Cardiac muscle cell (in vitro differentiated cells and primary cell): Measurements from ENCODE around the gene BTN2A1. TPM values are rescaled to one million over a fixed set of nuclear protein-coding genes. Genes with fewer than 3 reads are reported as not detected.

Experiments used
- DNase-seq, 2 donors: peaks; one replicate each; pipeline versions ENCODE4 v3.0.0 to v3.0.0-alpha.2; 2010 to 2017; ENCODE audit warnings: low read depth in 1 of 2, low spot score in 1 of 2
- H3K27ac ChIP-seq: fragments of 200-600 bp; sonication (generic); 2 replicates; pipeline ENCODE4 v1.5.1; 2016
- H3K27me3 ChIP-seq: fragments of 200-600 bp; sonication (generic); 2 replicates; pipeline ENCODE4 v1.6.0; 2016; ENCODE audit warnings: control low read depth
- H3K36me3 ChIP-seq: fragments of 200-600 bp; sonication (generic); 2 replicates; pipeline ENCODE4 v1.5.1; 2016; ENCODE audit warnings: control low read depth
- H3K4me1 ChIP-seq: fragments of 200-600 bp; sonication (generic); 2 replicates; pipeline ENCODE4 v1.8.1; 2017; ENCODE audit warnings: low read depth, mild to moderate bottlenecking, mixed run types
- H3K4me3 ChIP-seq: fragments of 200-600 bp; sonication (generic); 2 replicates; pipeline ENCODE4 v1.5.1; 2016; ENCODE audit warnings: mild to moderate bottlenecking
- H3K9me3 ChIP-seq: fragments of 200-600 bp; sonication (generic); 2 replicates; pipeline ENCODE4 v1.5.1; 2017; ENCODE audit warnings: low read depth, mild to moderate bottlenecking, control low read depth
- polyA plus RNA-seq: library from polyadenylated mRNA; unstranded; fragments of >200 nt; fragmentation: Nextera tagmentation; extraction: Ambion mirVana; gene quantifications from 2 replicates; pipeline ENCODE4 v1.2.1, GENCODE V29; 2016
- total RNA-seq: library from RNA; depleted of rRNA; stranded (reverse); fragments of >200 nt; gene quantifications from 2 replicates; pipeline ENCODE4 v1.2.3, GENCODE V29; 2016
- TF ChIP-seq, protein P1 (sequence below): IDR thresholded peaks from 2 replicates; pipeline ENCODE4 v1.5.1; 2012; ENCODE audit warnings: low read depth, mild to moderate bottlenecking, low read length

Gene BTN2A1
- total and polyA plus RNA-seq, 2 experiments from 2014 or later: 18.9 to 27.2 TPM

DNA sequence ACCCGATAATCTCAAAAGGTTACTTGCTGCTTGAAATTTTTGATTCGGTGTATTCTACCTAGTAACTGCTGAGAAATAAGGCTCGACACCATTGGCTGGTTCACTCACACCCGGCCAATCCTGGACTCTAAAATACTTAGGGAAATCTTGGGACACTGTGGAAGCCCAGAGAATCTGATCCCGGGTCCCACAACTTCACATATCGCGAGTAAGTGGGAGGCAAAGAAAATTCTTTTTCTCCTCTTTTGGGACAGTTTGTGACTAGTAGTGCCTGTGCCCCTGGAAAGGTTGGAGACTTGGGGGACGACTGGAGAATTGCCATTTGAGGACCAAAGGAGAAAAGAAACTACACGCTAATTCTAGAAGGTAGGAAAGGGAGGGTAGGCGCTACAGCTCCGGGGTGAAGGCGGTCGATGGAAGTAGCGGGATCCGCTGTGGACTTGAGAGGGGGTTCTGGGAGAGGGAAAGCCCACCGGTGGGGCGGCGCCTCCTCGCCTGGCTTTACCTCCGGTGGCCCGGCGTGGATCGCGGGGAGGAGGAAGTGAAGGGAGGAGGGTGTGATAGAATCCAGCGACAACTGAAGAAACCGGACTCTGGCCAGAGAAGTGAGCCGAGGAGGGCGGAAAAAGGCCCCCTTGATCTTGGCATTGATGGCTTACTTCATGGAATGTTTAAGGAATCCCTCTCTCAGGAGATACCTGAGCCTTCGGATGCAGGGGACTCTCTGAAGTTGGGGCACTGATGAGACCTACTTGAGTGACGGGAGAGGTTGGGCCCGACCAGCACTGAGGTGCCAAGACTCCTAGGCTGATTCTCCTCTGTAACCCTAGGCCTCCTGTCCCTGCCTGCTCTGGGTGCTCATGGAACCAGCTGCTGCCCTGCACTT lies 36.3 kb upstream of the BTN2A1 start:
- peak; percentile 90 to 91 for DNase-seq
- Histone ChIP-seq H3K4me1 (peaks cover 5% of the 10 kb centered on the region), H3K27ac (peak overlapping the region; percentile 83), H3K27me3 (no peaks in the 10 kb centered on the region), H3K36me3 (no peaks in the 10 kb centered on the region), H3K9me3 (no peaks in the 10 kb centered on the region), H3K4me3 (peak overlapping the region; percentile 91)
- TF ChIP-seq, protein P1, sequence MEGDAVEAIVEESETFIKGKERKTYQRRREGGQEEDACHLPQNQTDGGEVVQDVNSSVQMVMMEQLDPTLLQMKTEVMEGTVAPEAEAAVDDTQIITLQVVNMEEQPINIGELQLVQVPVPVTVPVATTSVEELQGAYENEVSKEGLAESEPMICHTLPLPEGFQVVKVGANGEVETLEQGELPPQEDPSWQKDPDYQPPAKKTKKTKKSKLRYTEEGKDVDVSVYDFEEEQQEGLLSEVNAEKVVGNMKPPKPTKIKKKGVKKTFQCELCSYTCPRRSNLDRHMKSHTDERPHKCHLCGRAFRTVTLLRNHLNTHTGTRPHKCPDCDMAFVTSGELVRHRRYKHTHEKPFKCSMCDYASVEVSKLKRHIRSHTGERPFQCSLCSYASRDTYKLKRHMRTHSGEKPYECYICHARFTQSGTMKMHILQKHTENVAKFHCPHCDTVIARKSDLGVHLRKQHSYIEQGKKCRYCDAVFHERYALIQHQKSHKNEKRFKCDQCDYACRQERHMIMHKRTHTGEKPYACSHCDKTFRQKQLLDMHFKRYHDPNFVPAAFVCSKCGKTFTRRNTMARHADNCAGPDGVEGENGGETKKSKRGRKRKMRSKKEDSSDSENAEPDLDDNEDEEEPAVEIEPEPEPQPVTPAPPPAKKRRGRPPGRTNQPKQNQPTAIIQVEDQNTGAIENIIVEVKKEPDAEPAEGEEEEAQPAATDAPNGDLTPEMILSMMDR: no peak

DNA sequence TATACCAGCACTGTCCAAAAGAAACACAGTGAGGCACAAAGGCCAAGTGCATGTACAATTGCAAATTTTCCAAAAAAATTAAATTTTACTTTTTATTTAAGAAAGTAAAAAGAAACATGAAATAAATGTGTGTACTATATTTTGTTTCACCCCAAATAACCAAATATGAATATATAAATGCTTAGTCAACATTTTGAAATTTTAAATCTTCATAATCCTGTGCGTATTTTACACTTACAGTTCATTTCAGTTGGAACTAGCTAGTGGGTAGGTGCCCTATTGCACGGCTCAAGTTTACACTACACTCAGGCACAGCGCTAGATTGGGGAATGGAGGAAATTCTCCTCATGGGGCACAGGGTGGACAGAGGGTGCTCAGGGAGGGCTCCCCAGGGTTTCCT lies 35.4 kb upstream of the BTN2A1 start:
- TF ChIP-seq, protein P1: no peak
- Histone ChIP-seq H3K27me3 (no peaks in the 10 kb centered on the region), H3K36me3 (no peaks in the 10 kb centered on the region), H3K4me1 (peaks cover 5% of the 10 kb centered on the region), H3K27ac (no peak overlapping the region), H3K9me3 (no peaks in the 10 kb centered on the region), H3K4me3 (peak overlapping the region; percentile 91)
- no peak for DNase-seq

DNA sequence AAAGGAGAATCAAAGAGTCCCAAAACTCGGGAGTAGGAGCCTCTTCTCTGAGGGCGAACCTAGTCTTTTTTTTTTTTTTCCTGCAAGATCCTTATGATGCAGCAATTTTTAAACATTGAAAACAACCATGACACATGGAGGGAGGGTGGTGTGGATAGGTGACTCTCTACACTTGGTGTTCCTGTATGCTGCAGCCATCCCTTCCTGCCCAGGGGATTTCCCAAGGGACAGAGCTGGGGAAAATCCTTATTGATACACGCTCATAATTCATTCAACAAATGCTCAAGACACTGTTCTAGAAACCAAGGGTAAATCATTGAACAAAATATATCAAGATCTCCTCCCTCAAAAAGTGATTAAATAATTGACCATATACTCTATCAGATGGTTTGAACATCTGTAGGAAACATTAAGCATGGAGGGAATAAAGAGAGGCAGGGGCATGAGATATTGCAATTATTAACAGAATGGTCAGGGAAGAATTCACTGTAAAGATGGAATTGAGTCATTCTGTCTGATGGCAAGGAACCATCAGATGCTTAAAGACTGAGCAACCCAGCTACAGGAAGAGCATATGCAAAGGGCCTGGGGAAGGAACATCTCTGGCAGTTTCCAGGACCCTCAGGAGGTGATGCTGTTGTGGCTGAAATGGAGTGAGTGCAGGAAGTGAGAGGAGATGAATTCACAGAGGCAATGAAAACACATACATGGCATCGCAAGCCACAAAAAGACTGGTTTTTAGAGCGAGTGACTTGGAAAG lies 30.9 kb upstream of the BTN2A1 start:
- no peak overlapping the region for H3K27ac ChIP-seq
- H3K4me3 ChIP-seq: no peak overlapping the region
- H3K9me3 ChIP-seq: no peaks in the 10 kb centered on the region
- no peaks in the 10 kb centered on the region for H3K4me1 ChIP-seq
- TF ChIP-seq, protein P1: no peak
- DNase-seq: no peak
- H3K27me3 ChIP-seq: no peaks in the 10 kb centered on the region
- peaks cover 3% of the 10 kb centered on the region for H3K36me3 ChIP-seq

DNA sequence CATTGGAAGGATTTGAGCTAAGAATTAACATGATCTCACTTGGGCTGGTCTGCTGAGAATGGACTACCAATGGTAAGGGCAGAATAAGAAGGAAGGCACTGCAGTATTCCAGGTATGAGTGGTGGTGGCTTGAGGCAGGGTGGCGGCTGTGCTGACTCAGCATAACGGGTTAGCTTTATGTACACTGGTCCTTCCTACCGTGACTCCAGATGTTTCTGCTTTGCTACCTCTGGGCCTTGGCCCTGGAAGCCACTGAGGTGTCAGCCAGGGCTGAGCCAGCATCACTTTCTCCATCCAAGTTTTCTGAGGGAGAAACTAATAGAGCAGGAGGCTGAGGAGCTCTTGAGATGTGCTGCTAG lies 30.3 kb upstream of the BTN2A1 start:
- Histone ChIP-seq H3K36me3 (peaks cover 3% of the 10 kb centered on the region), H3K27ac (no peak overlapping the region), H3K4me3 (no peak overlapping the region), H3K4me1 (no peaks in the 10 kb centered on the region), H3K27me3 (no peaks in the 10 kb centered on the region), H3K9me3 (no peaks in the 10 kb centered on the region)
- DNase-seq: no peak
- TF ChIP-seq, protein P1: no peak

DNA sequence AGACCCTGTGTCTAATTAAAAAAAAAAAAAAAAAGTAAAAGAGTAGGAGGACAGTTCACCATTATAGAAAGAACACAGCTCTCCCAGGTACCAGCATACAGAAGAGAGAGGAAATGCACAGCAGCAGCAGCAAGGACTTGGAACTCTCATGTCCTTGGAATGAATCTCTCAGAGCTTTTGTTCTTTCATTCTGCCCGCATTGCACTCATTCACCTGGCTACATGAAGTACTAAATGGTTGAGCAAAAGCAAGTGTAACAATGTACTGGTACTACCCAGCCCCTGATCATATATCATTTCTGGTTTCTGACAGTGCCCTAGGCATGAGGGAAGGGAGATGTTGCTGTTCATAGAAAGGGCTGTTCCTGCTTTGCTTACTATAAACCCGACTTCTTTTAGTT lies 29.5 kb upstream of the BTN2A1 start:
- no peaks in the 10 kb centered on the region for H3K27me3 ChIP-seq
- no peak for DNase-seq
- H3K36me3 ChIP-seq: peaks cover 3% of the 10 kb centered on the region
- H3K27ac ChIP-seq: no peak overlapping the region
- H3K4me3 ChIP-seq: no peak overlapping the region
- H3K9me3 ChIP-seq: no peaks in the 10 kb centered on the region
- TF ChIP-seq, protein P1: no peak
- H3K4me1 ChIP-seq: no peaks in the 10 kb centered on the region
